NCI-H2107 (cell line): ENCODE results near the gene PERM1.
"Not testable (repeated sequence)": the region's sequence is repeated elsewhere in the genome, so short reads cannot be mapped to it uniquely, and the experiment has no call there.

Experiments used
- DNase-seq: peaks from one replicate; lab custom pipeline; 2025; lab: John Stamatoyannopoulos, UW

Gene PERM1

DNA sequence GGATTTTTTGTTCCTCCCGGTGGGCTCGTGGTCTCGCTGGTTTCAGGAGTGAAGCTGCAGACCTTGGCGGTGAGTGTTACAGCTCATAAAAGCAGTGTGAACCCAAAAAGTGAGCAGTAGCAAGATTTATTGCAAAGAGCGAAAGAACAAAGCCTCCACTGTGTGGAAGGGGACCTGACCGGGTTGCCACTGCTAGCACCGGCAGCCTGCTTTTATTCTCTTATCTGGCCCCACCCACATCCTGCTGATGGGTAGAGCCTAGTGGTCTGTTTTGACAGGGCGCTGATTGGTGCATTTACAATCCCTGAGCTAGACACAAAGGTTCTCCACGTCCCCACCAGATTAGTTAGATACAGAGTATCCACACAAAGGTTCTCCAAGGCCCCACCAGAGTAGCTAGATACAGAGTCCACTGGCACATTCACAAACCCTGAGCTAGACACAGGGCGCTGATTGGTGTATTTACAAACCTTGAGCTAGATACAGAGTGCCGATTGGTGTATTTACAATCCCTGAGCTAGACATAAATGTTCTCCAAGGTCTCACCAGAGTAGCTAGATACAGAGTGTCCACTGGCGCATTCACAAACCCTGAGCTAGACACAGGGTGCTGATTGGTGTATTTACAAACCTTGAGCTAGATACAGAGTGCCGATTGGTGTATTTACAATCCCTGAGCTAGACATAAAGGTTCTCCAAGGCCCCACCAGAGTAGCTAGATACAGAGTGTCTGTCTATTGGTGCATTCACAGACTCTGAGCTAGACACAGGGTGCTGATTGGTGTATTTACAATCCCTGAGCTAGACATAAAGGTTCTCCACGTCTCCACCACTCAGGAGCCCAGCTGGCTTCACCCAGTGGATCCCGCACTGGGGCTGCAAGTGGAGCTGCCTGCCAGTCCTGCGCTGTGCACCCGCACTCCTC is 35.8 kb upstream of the PERM1 start:
- DNase-seq, result not testable (repeated sequence)

GRCh38 chr1:1014799-1015681 is 33.1 kb upstream of the PERM1 start:
- DNase-seq, result no peak

- DNase-seq, result no peak
Measured at GRCh38 chr1:1013922-1014648, 32.2 kb upstream of the PERM1 start.

GRCh38 chr1:1013105-1013921 is 31.4 kb upstream of the PERM1 start, which contains the start of gene ISG15:
Gene ISG15 (plus strand): TSS chr1:1013497. CDS start chr1:1013574, 77 bp downstream.
- DNase-seq, result no peak

DNA sequence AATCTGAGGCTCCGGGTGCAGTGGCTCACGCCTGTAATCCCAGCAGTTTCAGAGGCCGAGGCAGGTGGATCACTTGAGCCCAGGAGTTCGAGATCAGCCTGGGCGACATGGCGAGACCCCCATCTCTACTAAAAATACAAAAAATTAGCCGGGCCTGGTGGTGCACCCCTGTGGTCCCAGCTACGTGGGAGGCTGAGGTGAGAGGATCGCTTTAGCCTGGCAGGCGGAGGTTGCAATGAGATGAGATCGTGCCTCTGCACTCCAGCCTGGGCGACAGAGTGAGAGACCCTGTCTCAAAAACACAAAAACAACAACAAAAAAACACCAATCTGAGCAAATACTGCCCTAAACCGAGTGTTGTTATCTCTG is 30.8 kb upstream of the PERM1 start:
- not testable (repeated sequence) for DNase-seq

GRCh38 chr1:1011396-1011949 is 29.6 kb upstream of the PERM1 start:
- no peak for DNase-seq

- not testable (repeated sequence) for DNase-seq
Measured at GRCh38 chr1:1010131-1010530, 28.2 kb upstream of the PERM1 start.

GRCh38 chr1:1006305-1007159 is 24.6 kb upstream of the PERM1 start:
- DNase-seq, result no peak

GRCh38 chr1:1005774-1006304 is 23.9 kb upstream of the PERM1 start:
- DNase-seq, result no peak

- DNase-seq, result no peak
Measured at GRCh38 chr1:1004780-1005697, 23.1 kb upstream of the PERM1 start.

GRCh38 chr1:1004420-1004779 is 22.5 kb upstream of the PERM1 start:
- DNase-seq, result no peak

GRCh38 chr1:1003618-1004419 is 21.9 kb upstream of the PERM1 start:
- no peak for DNase-seq

- DNase-seq, result no peak
Measured at GRCh38 chr1:1001057-1001783, 19.3 kb upstream of the PERM1 start.

DNA sequence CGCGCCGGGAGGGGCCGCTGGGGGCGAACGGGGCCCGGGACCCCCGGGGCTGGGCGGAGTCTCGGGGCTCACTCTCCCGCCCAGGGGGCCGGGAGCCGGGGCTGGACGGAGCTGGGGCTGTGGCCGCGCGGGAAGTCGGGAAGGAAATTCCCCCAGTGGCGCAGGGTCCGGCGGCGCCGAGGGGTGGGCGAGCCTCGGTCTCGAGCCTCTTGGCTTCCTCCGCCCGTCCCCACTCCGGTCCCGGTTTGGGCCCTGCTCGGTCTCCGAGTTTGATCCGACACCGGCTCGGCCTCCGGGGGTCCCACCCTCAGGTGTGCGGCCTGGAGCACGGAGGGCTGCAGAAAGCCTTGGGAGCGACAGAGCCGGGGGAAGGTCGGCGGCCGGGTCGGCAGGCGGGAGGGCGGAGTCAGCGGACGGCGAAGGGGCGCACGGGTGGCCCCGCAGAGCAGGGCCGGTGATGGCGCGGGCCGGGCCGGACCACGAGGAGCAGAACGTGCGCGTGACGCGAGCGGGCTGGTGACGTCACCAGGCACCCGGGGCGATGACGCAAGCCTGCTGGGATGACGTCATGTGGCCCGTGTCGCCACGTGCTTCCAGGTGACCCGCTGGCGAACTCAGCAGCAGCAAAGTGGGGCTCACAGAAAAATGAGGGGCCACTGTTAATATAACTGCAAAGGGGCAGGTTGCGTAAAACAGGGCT is 18.6 kb upstream of the PERM1 start:
- no peak for DNase-seq

- DNase-seq, result no peak
Measured at GRCh38 chr1:999725-1000356, 17.9 kb upstream of the PERM1 start, which contains the start of gene HES4. Gene HES4 (minus strand): TSS chr1:1000097. CDS start chr1:999973, 124 bp downstream.
